GM12873 (cell line): Measurements from ENCODE around the gene ITM2B.

ENCODE experiments used
- TF ChIP-seq, protein P1 (sequence below): IDR thresholded peaks from 2 replicates; pipeline ENCODE4 v1.5.1; 2012; ENCODE audit warnings: low read depth, mild to moderate bottlenecking, moderate library complexity, low read length, control low read depth; ENCODE audit not compliant: insufficient read depth; ENCODE audit errors: missing control alignments

The ITM2B gene

GRCh38 chr13:48297131-48297786 lies 64.3 kb downstream of the ITM2B start:
- TF ChIP-seq, protein P1, sequence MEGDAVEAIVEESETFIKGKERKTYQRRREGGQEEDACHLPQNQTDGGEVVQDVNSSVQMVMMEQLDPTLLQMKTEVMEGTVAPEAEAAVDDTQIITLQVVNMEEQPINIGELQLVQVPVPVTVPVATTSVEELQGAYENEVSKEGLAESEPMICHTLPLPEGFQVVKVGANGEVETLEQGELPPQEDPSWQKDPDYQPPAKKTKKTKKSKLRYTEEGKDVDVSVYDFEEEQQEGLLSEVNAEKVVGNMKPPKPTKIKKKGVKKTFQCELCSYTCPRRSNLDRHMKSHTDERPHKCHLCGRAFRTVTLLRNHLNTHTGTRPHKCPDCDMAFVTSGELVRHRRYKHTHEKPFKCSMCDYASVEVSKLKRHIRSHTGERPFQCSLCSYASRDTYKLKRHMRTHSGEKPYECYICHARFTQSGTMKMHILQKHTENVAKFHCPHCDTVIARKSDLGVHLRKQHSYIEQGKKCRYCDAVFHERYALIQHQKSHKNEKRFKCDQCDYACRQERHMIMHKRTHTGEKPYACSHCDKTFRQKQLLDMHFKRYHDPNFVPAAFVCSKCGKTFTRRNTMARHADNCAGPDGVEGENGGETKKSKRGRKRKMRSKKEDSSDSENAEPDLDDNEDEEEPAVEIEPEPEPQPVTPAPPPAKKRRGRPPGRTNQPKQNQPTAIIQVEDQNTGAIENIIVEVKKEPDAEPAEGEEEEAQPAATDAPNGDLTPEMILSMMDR = no peak

DNA sequence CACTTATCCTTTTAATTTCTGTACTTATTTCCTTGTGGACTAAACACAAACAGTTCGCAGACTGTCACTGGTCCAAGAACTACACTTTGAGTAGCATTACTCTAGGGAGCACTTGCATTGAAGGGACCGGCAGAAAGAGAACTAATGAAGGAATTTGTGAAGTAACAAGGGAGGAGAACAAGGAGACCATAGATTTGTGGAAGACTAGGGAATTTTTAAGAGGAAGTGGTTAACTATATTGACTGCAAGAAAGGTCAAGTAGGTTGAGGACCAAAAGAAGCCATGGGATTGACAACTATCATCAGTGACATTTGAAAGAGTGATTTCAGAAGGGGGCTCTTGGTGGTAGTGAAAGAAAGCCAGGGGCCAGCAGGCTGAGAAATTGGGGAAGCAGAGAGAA lies 66.6 kb downstream of the ITM2B start:
- TF ChIP-seq, protein P1 = no peak

DNA sequence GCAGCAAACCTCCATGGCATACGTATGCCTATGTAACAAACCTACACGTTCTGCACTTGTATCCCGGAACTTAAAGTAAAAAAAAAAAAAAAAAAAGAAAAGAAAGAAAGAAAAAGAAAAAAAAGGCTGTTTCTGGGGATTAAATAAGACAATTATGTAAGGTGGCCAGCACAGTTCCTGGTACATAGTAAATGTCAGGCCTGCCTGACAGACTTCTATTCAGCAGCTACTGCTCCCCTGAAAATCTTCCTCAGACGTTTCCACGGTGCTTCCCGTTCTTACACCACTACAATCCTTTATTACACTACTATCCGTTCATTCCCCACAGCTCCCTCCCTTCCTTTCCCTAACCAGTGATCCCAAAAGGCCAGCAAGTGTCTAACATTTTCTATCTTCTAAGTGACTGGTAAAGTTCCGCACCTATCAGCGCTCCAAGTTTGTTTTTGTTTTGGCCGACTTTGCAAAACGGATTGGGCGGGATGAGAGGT lies 69.9 kb downstream of the ITM2B start:
- TF ChIP-seq, protein P1 = no peak

- TF ChIP-seq, protein P1 = no peak
Observed at GRCh38 chr13:48303359-48304142, 70.5 kb downstream of the ITM2B start, which contains the start of gene RB1. RB1 (plus strand) TSS chr13:48303751; CDS start chr13:48303913, 162 bp downstream.

DNA sequence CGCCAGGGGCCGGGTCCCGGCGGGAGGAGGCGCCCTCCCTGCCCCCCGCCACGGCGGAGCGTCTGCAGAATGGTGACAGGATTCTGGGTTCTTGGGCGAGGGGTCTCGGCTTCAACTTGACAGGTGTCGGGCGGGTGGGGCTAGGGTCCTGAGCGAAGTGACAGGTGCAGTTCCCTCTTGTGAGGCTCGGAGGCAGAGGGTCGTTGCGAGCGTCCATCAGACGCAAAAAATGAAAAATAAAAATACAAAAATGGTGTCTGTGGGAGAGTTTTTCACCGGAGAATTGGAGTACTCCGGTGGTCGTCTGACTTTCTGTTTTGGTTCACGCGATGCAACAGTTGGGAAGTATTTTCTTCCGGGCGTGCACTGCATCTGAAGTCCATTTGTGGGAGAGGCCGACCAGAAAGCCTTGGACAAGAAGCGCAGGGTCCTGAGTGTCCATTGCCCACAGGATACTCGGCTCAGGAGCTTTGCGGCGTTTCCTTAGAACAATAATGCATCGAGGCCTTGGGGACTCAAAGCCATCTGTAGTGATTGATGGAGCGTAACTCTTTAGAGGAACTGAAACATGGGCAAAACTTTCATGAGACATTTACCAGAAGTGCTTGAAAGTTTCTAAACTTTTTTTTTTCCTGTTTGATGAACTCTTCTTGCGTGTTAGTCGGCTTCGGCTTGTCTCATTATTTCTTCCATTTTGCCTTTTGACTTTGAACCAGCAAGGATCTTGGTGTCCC lies 71.3 kb downstream of the ITM2B start:
- TF ChIP-seq, protein P1 = no peak

DNA sequence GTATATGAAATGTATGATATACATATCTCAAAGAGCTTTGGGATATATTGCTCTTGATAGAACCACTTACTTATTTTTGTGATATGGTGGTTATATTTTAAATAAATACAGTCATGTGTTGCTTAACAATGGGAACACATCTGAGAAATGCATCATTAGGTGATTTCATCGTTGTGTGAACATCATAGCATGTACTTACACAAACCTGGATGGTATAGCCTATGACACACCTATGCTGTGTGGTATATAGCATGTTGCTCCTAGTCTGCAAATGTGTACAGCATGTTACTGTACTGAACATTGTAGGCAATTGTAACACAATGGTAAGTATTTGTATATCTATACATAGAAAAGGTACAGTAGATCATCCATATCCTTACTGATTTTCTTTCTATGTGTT lies 78.2 kb downstream of the ITM2B start:
- TF ChIP-seq, protein P1 = no peak

- TF ChIP-seq, protein P1 = no peak
Observed at GRCh38 chr13:48315969-48316650, 83.1 kb downstream of the ITM2B start.
